KBM-7 (cell line): ENCODE data around the gene ZFHX3.
"Not testable (repeated sequence)": the region's sequence is repeated elsewhere in the genome, so short reads cannot be mapped to it uniquely, and the experiment has no call there.

Source experiments
- DNase-seq: peaks from one replicate; pipeline ENCODE4 v3.0.0-alpha.2; 2015
- in situ Hi-C: fragments of 300-500 bp; cut with MboI; formaldehyde crosslinking; loops from 2 replicates; pipeline ENCODE4 v1.14.3; 2020; ENCODE audit warnings: low sequenced_read_pairs, low pct_unique_long_range_greater_than_20kb, mixed read lengths

Gene ZFHX3

GRCh38 chr16:73047536-73048291 is at the start of gene ZFHX3:
ZFHX3 (minus strand) TSS chr16:73048128; CDS start chr16:72960145, 87,983 bp downstream.
- peak; percentile 50 for DNase-seq
- in situ Hi-C loops: no loop called here

GRCh38 chr16:73096510-73096909 is 48.6 kb upstream of the ZFHX3 start:
- no peak for DNase-seq
- in situ Hi-C loops: no loop called here

GRCh38 chr16:73095885-73096421 is 48.0 kb upstream of the ZFHX3 start:
- DNase-seq: no peak
- in situ Hi-C loops: no loop called here

GRCh38 chr16:73095142-73095820 is 47.4 kb upstream of the ZFHX3 start:
- in situ Hi-C loops: no loop called here
- no peak for DNase-seq

GRCh38 chr16:73094371-73094770 is 46.4 kb upstream of the ZFHX3 start:
- in situ Hi-C loops: no loop called here
- DNase-seq: no peak

- DNase-seq: no peak
- in situ Hi-C loops: no loop called here
These were observed 45.5 kb upstream of the ZFHX3 start for GRCh38 chr16:73093146-73094144.

- DNase-seq: no peak
- in situ Hi-C loops: no loop called here
These were observed 44.4 kb upstream of the ZFHX3 start for GRCh38 chr16:73092236-73092781.

GRCh38 chr16:73091174-73091573 is 43.2 kb upstream of the ZFHX3 start:
- in situ Hi-C loops: no loop called here
- no peak for DNase-seq

- no peak for DNase-seq
- in situ Hi-C loops: no loop called here
These were observed 41.5 kb upstream of the ZFHX3 start for GRCh38 chr16:73089420-73089819.

GRCh38 chr16:73086108-73086507 is 38.2 kb upstream of the ZFHX3 start:
- DNase-seq: peak; percentile 86
- in situ Hi-C loops: no loop called here

GRCh38 chr16:73083271-73083670 is 35.3 kb upstream of the ZFHX3 start:
- in situ Hi-C loops: no loop called here
- DNase-seq: no peak

GRCh38 chr16:73082634-73083051 is 34.7 kb upstream of the ZFHX3 start:
- in situ Hi-C loops, DNase-seq: not testable (repeated sequence)

GRCh38 chr16:73080931-73081330 is 33.0 kb upstream of the ZFHX3 start:
- DNase-seq: no peak
- in situ Hi-C loops: no loop called here

- in situ Hi-C loops: no loop called here
- DNase-seq: no peak
These were observed 28.4 kb upstream of the ZFHX3 start for GRCh38 chr16:73076324-73076810.

GRCh38 chr16:73074382-73074781 is 26.5 kb upstream of the ZFHX3 start:
- DNase-seq: no peak
- in situ Hi-C loops: no loop called here

GRCh38 chr16:73072051-73072450 is 24.1 kb upstream of the ZFHX3 start:
- DNase-seq, in situ Hi-C loops: not testable (repeated sequence)

GRCh38 chr16:73071131-73071940 is 23.4 kb upstream of the ZFHX3 start:
- in situ Hi-C loops: no loop called here
- no peak for DNase-seq
